Neural crest cell (in vitro differentiated cells): ENCODE measurements around the gene CUL7. TPM values are rescaled to one million over a fixed set of nuclear protein-coding genes. Genes with fewer than 3 reads are reported as not detected.

Source experiments
- DNase-seq: peaks from one replicate; pipeline ENCODE4 v3.0.0; 2021; ENCODE audit warnings: low read depth, mixed read lengths, low spot score
- H3K27ac Mint-ChIP-seq: one replicate; pipeline ENCODE4 v1.8.0; 2021; ENCODE audit warnings: mild to moderate bottlenecking, mixed read lengths; ENCODE audit not compliant: unreplicated experiment
- H3K27me3 Mint-ChIP-seq: 2 replicates; pipeline ENCODE4 v1.8.0; 2021; ENCODE audit warnings: low read depth, mild to moderate bottlenecking, mixed read lengths
- H3K36me3 Mint-ChIP-seq: 2 replicates; pipeline ENCODE4 v1.8.0; 2021; ENCODE audit warnings: low read depth, mild to moderate bottlenecking, mixed read lengths
- H3K4me1 Mint-ChIP-seq: 2 replicates; pipeline ENCODE4 v1.8.0; 2021; ENCODE audit warnings: mixed read lengths
- H3K4me3 Mint-ChIP-seq: one replicate; pipeline ENCODE4 v1.8.0; 2021; ENCODE audit warnings: mild to moderate bottlenecking, mixed read lengths
- H3K9me3 Mint-ChIP-seq: 2 replicates; pipeline ENCODE4 v1.8.0; 2021; ENCODE audit warnings: mixed read lengths
- CTCF ChIP-seq: fragments of 200-600 bp; sonication (generic); conservative IDR thresholded peaks from 2 replicates; pipeline ENCODE4 v1.5.0; 2021; ENCODE audit warnings: antibody characterized with exemption, mild to moderate bottlenecking
- total RNA-seq: library from RNA; stranded (reverse); gene quantifications from 2 replicates; pipeline ENCODE4 v1.2.1, GENCODE V29; 2021

CUL7 gene
- total RNA-seq, 1 donor from 2014 or later = 42.9 TPM

DNA sequence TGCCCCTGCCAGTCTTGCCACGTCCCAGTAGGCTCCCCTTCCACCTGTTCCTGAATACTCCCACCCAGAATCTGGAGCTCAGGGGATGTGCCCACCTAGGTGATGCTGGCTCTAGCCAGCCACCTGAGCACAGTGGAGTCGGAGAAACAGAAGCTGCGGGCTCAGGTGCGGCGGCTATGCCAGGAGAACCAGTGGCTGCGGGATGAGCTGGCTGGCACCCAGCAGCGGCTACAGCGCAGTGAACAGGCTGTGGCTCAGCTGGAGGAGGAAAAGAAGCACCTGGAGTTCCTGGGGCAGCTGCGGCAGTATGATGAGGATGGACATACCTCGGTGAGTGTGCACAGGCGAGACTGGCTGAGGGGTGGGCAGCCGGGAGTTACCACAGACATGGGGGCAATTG lies 9.2 kb upstream of the CUL7 start:
- no peak for DNase-seq
- Mint-ChIP-seq H3K27ac (no peak overlapping the region), H3K4me1 (peaks cover 28% of the 10 kb centered on the region), H3K4me3 (no peak overlapping the region), H3K27me3 (no peaks in the 10 kb centered on the region), H3K36me3 (no peaks in the 10 kb centered on the region), H3K9me3 (no peaks in the 10 kb centered on the region)
- TF ChIP-seq CTCF = no peak

- no peak overlapping the region for H3K27ac Mint-ChIP-seq
- H3K27me3 Mint-ChIP-seq = no peaks in the 10 kb centered on the region
- H3K36me3 Mint-ChIP-seq = no peaks in the 10 kb centered on the region
- peak overlapping the region; percentile 99 for H3K4me3 Mint-ChIP-seq
- TF ChIP-seq CTCF = no peak
- H3K4me1 Mint-ChIP-seq = peaks cover 28% of the 10 kb centered on the region
- no peak for DNase-seq
- no peaks in the 10 kb centered on the region for H3K9me3 Mint-ChIP-seq
Measured at GRCh38 chr6:43061861-43062260, 8.2 kb upstream of the CUL7 start.

GRCh38 chr6:43060755-43061633 lies 7.3 kb upstream of the CUL7 start:
- Mint-ChIP-seq H3K4me1 (peaks cover 28% of the 10 kb centered on the region), H3K9me3 (no peaks in the 10 kb centered on the region), H3K27ac (peak overlapping the region; percentile 52), H3K27me3 (no peaks in the 10 kb centered on the region), H3K36me3 (peaks cover 2% of the 10 kb centered on the region), H3K4me3 (peak overlapping the region; percentile 99)
- no peak for TF ChIP-seq CTCF
- no peak for DNase-seq

GRCh38 chr6:43060034-43060754 lies 6.5 kb upstream of the CUL7 start:
- no peak for TF ChIP-seq CTCF
- H3K9me3 Mint-ChIP-seq = no peaks in the 10 kb centered on the region
- peak overlapping the region; percentile 98 for H3K27ac Mint-ChIP-seq
- peak overlapping the region; percentile 99 for H3K4me3 Mint-ChIP-seq
- peaks cover 2% of the 10 kb centered on the region for H3K36me3 Mint-ChIP-seq
- peaks cover 28% of the 10 kb centered on the region for H3K4me1 Mint-ChIP-seq
- no peaks in the 10 kb centered on the region for H3K27me3 Mint-ChIP-seq
- DNase-seq = no peak

GRCh38 chr6:43059168-43060033 lies 5.8 kb upstream of the CUL7 start, which contains the start of the genes KLC4 and MRPL2:
KLC4 (plus strand) TSS chr6:43059631; CDS start chr6:43061336, 1,705 bp downstream.
MRPL2 (minus strand) TSS chr6:43059434; CDS start chr6:43059381, 53 bp downstream.
- no peaks in the 10 kb centered on the region for H3K27me3 Mint-ChIP-seq
- H3K4me1 Mint-ChIP-seq = peaks cover 28% of the 10 kb centered on the region
- H3K4me3 Mint-ChIP-seq = peak within 1 kb of the TSS; percentile 99
- DNase-seq = peak; percentile 90
- no peak for TF ChIP-seq CTCF
- H3K36me3 Mint-ChIP-seq = peaks cover 2% of the 10 kb centered on the region
- peak within 1 kb of the TSS; percentile 98 for H3K27ac Mint-ChIP-seq
- no peaks in the 10 kb centered on the region for H3K9me3 Mint-ChIP-seq
